DND-41 (cell line): ENCODE data around the gene CLASP1.
"Not testable (repeated sequence)": the region's sequence is repeated elsewhere in the genome, so short reads cannot be mapped to it uniquely, and the experiment has no call there.

Experiments used
- ATAC-seq: fragments of 200-7000 bp; cut with Tn5 transposase; 3 replicates; pipeline ENCODE4 v1.9.1; 2021; ENCODE audit warnings: low read depth; ENCODE audit not compliant: insufficient read depth
- DNase-seq: peaks from one replicate; pipeline ENCODE4 v3.0.0-alpha.2; 2020
- H2AFZ ChIP-seq: 2 replicates; pipeline ENCODE4 v1.6.0; 2012; ENCODE audit warnings: low read depth, low read length
- H3K27ac ChIP-seq: 2 replicates; pipeline ENCODE4 v1.5.1; 2012; ENCODE audit warnings: low read length, inconsistent platforms
- H3K27me3 ChIP-seq: fragments of 200-600 bp; sonication (generic); 2 replicates; pipeline ENCODE4 v1.6.0; 2012; ENCODE audit warnings: low read length, mild to moderate bottlenecking, inconsistent platforms; ENCODE audit not compliant: insufficient read depth, poor library complexity
- H3K36me3 ChIP-seq: 2 replicates; pipeline ENCODE4 v1.5.1; 2012; ENCODE audit warnings: low read length, inconsistent platforms; ENCODE audit not compliant: insufficient read depth
- H3K4me1 ChIP-seq: 2 replicates; pipeline ENCODE4 v1.5.1; 2012; ENCODE audit warnings: mild to moderate bottlenecking, low read length; ENCODE audit not compliant: insufficient read depth
- H3K4me2 ChIP-seq: 2 replicates; pipeline ENCODE4 v1.6.0; 2012; ENCODE audit warnings: mild to moderate bottlenecking, moderate library complexity, low read length, inconsistent platforms; ENCODE audit not compliant: insufficient read depth
- H3K4me3 ChIP-seq, 2 experiments: fragments of 200-600 bp in 1 of 2; shearing (Covaris generic) in 1 of 2; 2 replicates each; pipeline ENCODE4 v1.5.1; 2012 to 2016; ENCODE audit warnings: inconsistent platforms in 2 of 2, low read length in 2 of 2, mild to moderate bottlenecking in 2 of 2, low read depth in 1 of 2, moderate library complexity in 1 of 2
- H3K79me2 ChIP-seq: 2 replicates; pipeline ENCODE4 v1.6.0; 2012; ENCODE audit warnings: low read length, inconsistent platforms; ENCODE audit not compliant: insufficient read depth
- H3K9ac ChIP-seq: 2 replicates; pipeline ENCODE4 v1.6.0; 2012; ENCODE audit warnings: low read depth, mild to moderate bottlenecking, inconsistent platforms, low read length, moderate library complexity
- H3K9me3 ChIP-seq: 2 replicates; pipeline ENCODE4 v1.5.1; 2012; ENCODE audit warnings: low read length, moderate library complexity, mild to moderate bottlenecking, inconsistent platforms; ENCODE audit not compliant: insufficient read depth, severe bottlenecking
- H4K20me1 ChIP-seq: 2 replicates; pipeline ENCODE4 v1.6.0; 2012; ENCODE audit warnings: low read length; ENCODE audit not compliant: insufficient read depth
- EZH2 ChIP-seq: IDR thresholded peaks from 3 replicates; pipeline ENCODE4 v1.6.1; 2012; ENCODE audit warnings: borderline replicate concordance, low read depth, mild to moderate bottlenecking, moderate library complexity, low read length, inconsistent platforms; ENCODE audit not compliant: severe bottlenecking
- TF ChIP-seq, protein P1 (sequence below): IDR thresholded peaks from 2 replicates; pipeline ENCODE4 v1.5.1; 2012; ENCODE audit warnings: borderline replicate concordance, low read length, moderate library complexity, mild to moderate bottlenecking; ENCODE audit not compliant: poor library complexity, severe bottlenecking; ENCODE audit errors: extremely low read depth

Gene CLASP1

DNA sequence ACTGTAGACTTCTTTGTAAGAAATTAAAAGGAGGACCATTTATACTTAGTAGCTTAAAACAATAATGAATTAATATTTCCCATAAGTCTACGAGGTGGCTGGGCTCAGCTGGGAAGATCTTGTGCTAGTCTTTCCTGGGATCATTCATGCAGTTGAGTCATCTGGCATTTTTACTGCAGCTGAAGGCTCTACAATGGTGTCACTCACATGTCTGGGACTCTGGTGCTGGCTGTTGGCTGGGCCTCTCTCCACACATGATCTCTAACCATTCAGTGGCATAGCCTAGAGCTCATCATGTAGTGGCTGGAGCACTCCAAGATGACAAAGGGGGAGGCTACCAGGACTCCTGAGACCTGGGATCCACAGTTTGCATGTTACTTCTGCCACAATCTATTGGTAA, 35.5 kb downstream of the CLASP1 start:
- Histone ChIP-seq H4K20me1 (peaks cover 29% of the 10 kb centered on the region), H3K9ac (no peak overlapping the region), H3K9me3 (peaks cover 4% of the 10 kb centered on the region), H3K36me3 (peaks cover 10% of the 10 kb centered on the region), H3K79me2 (peaks cover 87% of the 10 kb centered on the region), H3K4me1 (peaks cover 12% of the 10 kb centered on the region), H3K4me3 (no peak overlapping the region), H3K27ac (no peak overlapping the region), H3K4me2 (no peak overlapping the region), H2AFZ (no peak overlapping the region), H3K27me3 (no peaks in the 10 kb centered on the region)
- DNase-seq (no peak), ATAC-seq (no peak)
- no peak for TF ChIP-seq EZH2
- TF ChIP-seq, protein P1, sequence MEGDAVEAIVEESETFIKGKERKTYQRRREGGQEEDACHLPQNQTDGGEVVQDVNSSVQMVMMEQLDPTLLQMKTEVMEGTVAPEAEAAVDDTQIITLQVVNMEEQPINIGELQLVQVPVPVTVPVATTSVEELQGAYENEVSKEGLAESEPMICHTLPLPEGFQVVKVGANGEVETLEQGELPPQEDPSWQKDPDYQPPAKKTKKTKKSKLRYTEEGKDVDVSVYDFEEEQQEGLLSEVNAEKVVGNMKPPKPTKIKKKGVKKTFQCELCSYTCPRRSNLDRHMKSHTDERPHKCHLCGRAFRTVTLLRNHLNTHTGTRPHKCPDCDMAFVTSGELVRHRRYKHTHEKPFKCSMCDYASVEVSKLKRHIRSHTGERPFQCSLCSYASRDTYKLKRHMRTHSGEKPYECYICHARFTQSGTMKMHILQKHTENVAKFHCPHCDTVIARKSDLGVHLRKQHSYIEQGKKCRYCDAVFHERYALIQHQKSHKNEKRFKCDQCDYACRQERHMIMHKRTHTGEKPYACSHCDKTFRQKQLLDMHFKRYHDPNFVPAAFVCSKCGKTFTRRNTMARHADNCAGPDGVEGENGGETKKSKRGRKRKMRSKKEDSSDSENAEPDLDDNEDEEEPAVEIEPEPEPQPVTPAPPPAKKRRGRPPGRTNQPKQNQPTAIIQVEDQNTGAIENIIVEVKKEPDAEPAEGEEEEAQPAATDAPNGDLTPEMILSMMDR: no peak

DNA sequence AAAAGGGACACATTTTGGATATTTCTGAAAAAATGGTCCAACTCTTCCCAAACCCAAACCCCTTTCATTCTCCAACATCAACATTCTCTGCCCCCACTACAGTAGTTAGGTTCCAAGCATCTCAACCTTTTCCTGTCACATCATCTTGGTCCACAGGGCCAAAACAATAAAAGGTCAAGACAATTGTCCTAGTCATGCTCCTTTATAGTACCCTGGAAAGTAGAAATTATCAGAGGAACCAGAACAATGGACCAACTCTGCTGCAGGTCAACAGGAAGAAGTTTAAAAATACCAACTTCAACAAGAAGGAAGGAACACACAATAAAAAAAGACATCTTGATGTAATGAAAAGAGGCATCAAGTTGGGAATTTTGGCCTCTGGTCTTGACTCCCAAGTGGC, 36.1 kb downstream of the CLASP1 start:
- Histone ChIP-seq H3K79me2 (peaks cover 88% of the 10 kb centered on the region), H3K36me3 (peaks cover 10% of the 10 kb centered on the region), H4K20me1 (peaks cover 30% of the 10 kb centered on the region), H3K4me2 (no peak overlapping the region), H3K27me3 (no peaks in the 10 kb centered on the region), H3K4me1 (peaks cover 10% of the 10 kb centered on the region), H3K27ac (no peak overlapping the region), H3K9me3 (peaks cover 4% of the 10 kb centered on the region), H2AFZ (no peak overlapping the region), H3K4me3 (no peak overlapping the region), H3K9ac (no peak overlapping the region)
- TF ChIP-seq, protein P1: no peak
- no peak for TF ChIP-seq EZH2
- ATAC-seq: no peak
- no peak for DNase-seq

DNA sequence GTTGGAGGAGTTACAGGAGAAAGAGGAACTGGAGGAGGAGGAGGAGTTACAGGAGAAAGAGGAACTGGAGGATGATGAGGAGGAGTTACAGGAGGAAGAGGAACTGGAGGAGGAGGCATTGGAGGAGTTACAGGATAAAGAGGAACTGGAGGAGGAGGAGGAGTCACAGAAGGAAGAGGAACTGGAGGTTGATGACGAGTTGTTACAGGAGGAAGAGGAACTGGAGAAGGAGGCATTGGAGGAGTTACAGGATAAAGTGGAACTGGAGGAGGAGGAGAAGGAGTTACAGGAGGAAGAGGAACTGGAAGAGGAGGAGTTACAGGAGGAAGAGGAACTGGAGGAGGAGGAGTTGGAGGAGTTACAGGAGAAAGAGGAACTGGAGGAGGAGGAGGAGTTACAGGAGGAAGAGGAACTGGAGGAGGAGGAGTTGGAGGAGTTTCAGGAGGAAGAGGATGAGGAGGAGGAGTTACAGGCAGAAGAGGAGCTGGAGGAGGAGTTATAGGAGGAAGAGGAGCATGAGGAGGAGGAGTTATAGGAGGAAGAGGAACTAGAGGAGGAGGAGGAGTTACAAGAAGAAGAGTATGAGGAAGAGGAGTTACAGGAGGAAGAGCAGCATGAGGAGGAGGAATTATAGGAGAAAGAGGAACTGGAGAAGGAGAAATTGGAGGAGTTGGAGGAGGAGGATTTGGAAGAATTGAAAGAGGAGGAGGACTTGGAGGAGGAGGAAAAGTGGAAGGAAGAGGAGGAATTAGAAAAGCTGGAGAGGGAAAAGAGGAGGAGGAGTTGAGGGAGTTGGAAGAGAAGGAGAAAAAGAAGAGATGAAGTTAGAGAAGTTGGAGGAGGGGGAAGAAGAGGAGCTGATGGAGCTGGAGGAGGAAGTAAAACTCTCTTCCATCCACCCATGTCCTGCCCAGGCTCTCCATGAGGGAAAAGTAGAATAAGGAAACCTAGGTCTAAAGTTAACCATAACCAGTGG, 37.2 kb downstream of the CLASP1 start:
- DNase-seq: no peak

DNA sequence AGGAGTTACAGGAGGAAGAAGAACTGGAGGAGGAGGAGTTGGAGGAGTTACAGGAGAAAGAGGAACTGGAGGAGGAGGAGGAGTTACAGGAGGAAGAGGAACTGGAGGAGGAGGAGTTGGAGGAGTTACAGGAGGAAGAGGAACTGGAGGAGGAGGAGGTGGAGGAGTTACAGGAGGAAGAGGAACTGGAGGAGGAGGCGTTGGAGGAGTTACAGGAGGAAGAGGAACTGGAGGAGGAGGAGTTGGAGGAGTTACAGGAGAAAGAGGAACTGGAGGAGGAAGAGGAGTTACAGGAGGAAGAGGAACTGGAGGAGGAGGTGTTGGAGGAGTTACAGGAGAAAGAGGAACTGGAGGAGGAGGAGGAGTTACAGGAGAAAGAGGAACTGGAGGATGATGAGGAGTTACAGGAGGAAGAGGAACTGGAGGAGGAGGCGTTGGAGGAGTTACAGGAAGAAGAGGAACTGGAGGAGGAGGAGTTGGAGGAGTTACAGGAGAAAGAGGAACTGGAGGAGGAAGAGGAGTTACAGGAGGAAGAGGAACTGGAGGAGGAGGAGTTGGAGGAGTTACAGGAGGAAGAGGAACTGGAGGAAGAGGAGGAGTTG, 38.1 kb downstream of the CLASP1 start:
- H3K4me3 ChIP-seq: not testable (repeated sequence)
- peaks cover 88% of the 10 kb centered on the region for H3K79me2 ChIP-seq

More for the DNA sequence above, 37.2 kb downstream of the CLASP1 start:
- H3K79me2 ChIP-seq: peaks cover 88% of the 10 kb centered on the region
- no peak overlapping the region for H3K9ac ChIP-seq
- H3K27me3 ChIP-seq: no peaks in the 10 kb centered on the region
- H3K4me2 ChIP-seq: no peak overlapping the region
- no peak for TF ChIP-seq EZH2
- TF ChIP-seq, protein P1: no peak
- no peak for ATAC-seq
- H3K27ac ChIP-seq: no peak overlapping the region
- peaks cover 4% of the 10 kb centered on the region for H3K9me3 ChIP-seq
- H3K4me1 ChIP-seq: no peaks in the 10 kb centered on the region
- H3K36me3 ChIP-seq: peaks cover 10% of the 10 kb centered on the region
- H3K4me3 ChIP-seq: no peak overlapping the region
- peaks cover 24% of the 10 kb centered on the region for H4K20me1 ChIP-seq
- H2AFZ ChIP-seq: no peak overlapping the region

DNA sequence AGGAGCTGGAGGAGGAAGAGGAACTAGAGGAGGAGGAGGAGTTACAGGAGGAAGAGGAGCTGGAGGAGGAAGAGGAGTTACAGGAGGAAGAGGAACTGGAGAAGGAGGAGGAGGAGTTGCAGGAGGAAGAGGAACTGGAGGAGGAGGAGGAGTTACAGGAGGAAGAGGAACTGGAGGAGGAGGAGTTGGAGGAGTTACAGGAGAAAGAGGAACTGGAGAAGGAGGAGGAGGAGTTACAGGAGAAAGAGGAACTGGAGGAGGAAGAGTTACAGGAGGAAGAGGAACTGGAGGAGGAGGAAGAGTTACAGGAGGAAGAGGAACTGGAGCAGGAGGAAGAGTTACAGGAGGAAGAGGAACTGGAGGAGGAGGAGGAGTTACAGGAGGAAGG, 38.8 kb downstream of the CLASP1 start:
- not testable (repeated sequence) for H2AFZ ChIP-seq, H3K27ac ChIP-seq, DNase-seq, H3K9me3 ChIP-seq, ATAC-seq, H3K27me3 ChIP-seq, H3K4me2 ChIP-seq, H3K4me1 ChIP-seq, H3K9ac ChIP-seq, H3K4me3 ChIP-seq
- H3K79me2 ChIP-seq: peaks cover 89% of the 10 kb centered on the region
- H4K20me1 ChIP-seq: peaks cover 27% of the 10 kb centered on the region
- H3K36me3 ChIP-seq: peaks cover 16% of the 10 kb centered on the region

More for the DNA sequence above, 38.1 kb downstream of the CLASP1 start:
- not testable (repeated sequence) for ATAC-seq, H3K27ac ChIP-seq, H3K27me3 ChIP-seq, H2AFZ ChIP-seq, H3K9ac ChIP-seq, H3K36me3 ChIP-seq, H3K4me1 ChIP-seq, DNase-seq, H3K4me2 ChIP-seq, H3K9me3 ChIP-seq
- H4K20me1 ChIP-seq: peaks cover 21% of the 10 kb centered on the region
